SK-N-SH treated with all-trans-retinoic acid at 6 μM for 48 hours (cell line): ENCODE data around the gene FAM174B.

Source experiments
- ATAC-seq: fragments of 200-7000 bp; cut with Tn5 transposase; 3 replicates; pipeline ENCODE4 v1.9.1; 2020; ENCODE audit warnings: mild to moderate bottlenecking, moderate library complexity
- CSDC2 ChIP-seq: fragments of 250-450 bp; sonication (Bioruptor Pico); IDR thresholded peaks from 2 replicates; pipeline ENCODE4 v1.5.0; 2020; ENCODE audit warnings: mild to moderate bottlenecking, moderate library complexity
- PPARA ChIP-seq: fragments of 250-450 bp; sonication (Bioruptor Pico); IDR thresholded peaks from 2 replicates; pipeline ENCODE4 v1.5.0; 2020; ENCODE audit warnings: mild to moderate bottlenecking, borderline replicate concordance
- TCF4 ChIP-seq: fragments of 250-450 bp; sonication (Bioruptor Pico); IDR thresholded peaks from 2 replicates; pipeline ENCODE4 v1.8.0; 2021; ENCODE audit warnings: mild to moderate bottlenecking, moderate library complexity, borderline replicate concordance
- TOX ChIP-seq: fragments of 250-450 bp; sonication (Bioruptor Pico); IDR thresholded peaks from 2 replicates; pipeline ENCODE4 v1.8.0; 2021; ENCODE audit warnings: mild to moderate bottlenecking, moderate library complexity, borderline replicate concordance
- ZC3H10 ChIP-seq: fragments of 250-450 bp; sonication (Bioruptor Pico); IDR thresholded peaks from 2 replicates; pipeline ENCODE4 v1.5.1; 2021; ENCODE audit warnings: mild to moderate bottlenecking, moderate library complexity
- ZFP3 ChIP-seq: fragments of 250-450 bp; sonication (Bioruptor Pico); IDR thresholded peaks from 2 replicates; pipeline ENCODE4 v1.5.0; 2020; ENCODE audit warnings: mild to moderate bottlenecking, moderate library complexity
- ZFP30 ChIP-seq: fragments of 450-650 bp; formaldehyde crosslinking; IDR thresholded peaks from 2 replicates; pipeline ENCODE4 v1.5.0; 2022; ENCODE audit warnings: mild to moderate bottlenecking, moderate library complexity
- ZNF565 ChIP-seq: fragments of 450-650 bp; formaldehyde crosslinking; conservative IDR thresholded peaks from 2 replicates; pipeline ENCODE4 v1.5.0; 2020; ENCODE audit warnings: low read depth, mild to moderate bottlenecking, moderate library complexity
- ZNF70 ChIP-seq: fragments of 450-650 bp; formaldehyde crosslinking; IDR thresholded peaks from 2 replicates; pipeline ENCODE4 v1.5.0; 2020; ENCODE audit warnings: mild to moderate bottlenecking, moderate library complexity
- ZNF8 ChIP-seq: fragments of 450-650 bp; formaldehyde crosslinking; IDR thresholded peaks from 2 replicates; pipeline ENCODE4 v1.5.0; 2020; ENCODE audit warnings: mild to moderate bottlenecking, moderate library complexity
- TF ChIP-seq, protein P1 (sequence below): fragments of 250-450 bp; sonication (Bioruptor Pico); IDR thresholded peaks from 2 replicates; pipeline ENCODE4 v1.5.1; 2021; ENCODE audit warnings: mild to moderate bottlenecking, moderate library complexity
- TF ChIP-seq, protein P2 (sequence below): fragments of 250-450 bp; sonication (Bioruptor Pico); IDR thresholded peaks from 2 replicates; pipeline ENCODE4 v1.5.1; 2020; ENCODE audit warnings: low read depth, mild to moderate bottlenecking, moderate library complexity
- TF ChIP-seq, protein P3 (sequence below): fragments of 250-450 bp; sonication (Bioruptor Pico); IDR thresholded peaks from 2 replicates; pipeline ENCODE4 v1.5.0; 2020; ENCODE audit warnings: mild to moderate bottlenecking, moderate library complexity
- TF ChIP-seq, protein P4 (sequence below): fragments of 250-450 bp; sonication (Bioruptor Pico); IDR thresholded peaks from 2 replicates; pipeline ENCODE4 v1.8.0; 2020; ENCODE audit warnings: mild to moderate bottlenecking, moderate library complexity, borderline replicate concordance
- TF ChIP-seq, protein P5 (sequence below): fragments of 250-450 bp; sonication (Bioruptor Pico); IDR thresholded peaks from 2 replicates; pipeline ENCODE4 v1.8.0; 2021; ENCODE audit warnings: low read depth, mild to moderate bottlenecking, moderate library complexity, borderline replicate concordance

The FAM174B gene

DNA sequence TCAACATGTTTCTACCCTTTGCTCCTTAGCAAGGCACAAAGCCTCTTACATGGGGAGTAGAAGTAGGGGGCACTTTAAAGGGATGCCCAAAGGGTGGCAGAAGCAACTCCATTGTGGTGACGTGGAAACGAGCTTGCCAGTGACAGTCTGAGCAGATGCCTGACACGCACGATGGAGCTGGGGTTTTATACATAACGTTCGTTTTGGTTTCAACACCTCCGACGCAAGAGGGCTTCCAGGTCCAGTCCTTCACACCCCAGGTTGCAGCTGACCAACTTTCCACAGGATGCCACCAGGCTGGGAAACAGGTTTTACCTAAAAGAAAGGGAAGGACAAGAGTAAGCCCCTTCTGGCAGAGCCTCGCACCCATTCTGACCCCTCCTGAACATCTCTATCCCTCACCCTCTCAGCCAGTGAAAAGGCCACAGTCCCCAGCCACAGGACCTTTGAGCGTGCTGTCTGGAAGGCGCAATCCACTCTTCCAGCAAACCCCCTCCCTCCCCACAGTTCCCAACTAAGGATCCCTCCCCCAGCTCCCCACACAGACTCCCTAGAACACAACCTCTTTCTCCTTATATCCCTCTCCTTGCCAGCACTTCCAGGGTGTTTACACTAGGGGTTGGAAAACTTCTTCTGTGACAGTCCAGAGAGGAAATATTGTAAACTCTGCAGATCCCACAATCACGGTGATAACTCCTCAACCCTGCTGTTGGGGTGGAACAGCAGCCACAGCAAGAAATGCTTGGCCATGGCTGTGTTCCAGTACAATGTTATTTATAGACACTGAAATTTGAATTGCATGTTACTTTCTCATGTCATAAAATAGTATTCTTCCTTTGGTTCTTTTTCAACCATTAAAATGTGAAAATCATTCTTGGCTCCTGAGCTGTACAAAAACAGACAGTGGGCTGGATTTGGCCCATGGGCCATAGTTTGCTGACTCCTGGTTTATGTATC is 36.2 kb downstream of the FAM174B start:
- no peak for ATAC-seq
- TF ChIP-seq ZNF565 (no peak), ZNF8 (CRISPR knock-in tag) (no peak), ZFP30 (CRISPR knock-in tag) (no peak), ZFP3 (no peak), TCF4 (CRISPR knock-in tag) (no peak), TOX (no peak), ZC3H10 (CRISPR knock-in tag) (no peak)
- TF ChIP-seq, protein P1, sequence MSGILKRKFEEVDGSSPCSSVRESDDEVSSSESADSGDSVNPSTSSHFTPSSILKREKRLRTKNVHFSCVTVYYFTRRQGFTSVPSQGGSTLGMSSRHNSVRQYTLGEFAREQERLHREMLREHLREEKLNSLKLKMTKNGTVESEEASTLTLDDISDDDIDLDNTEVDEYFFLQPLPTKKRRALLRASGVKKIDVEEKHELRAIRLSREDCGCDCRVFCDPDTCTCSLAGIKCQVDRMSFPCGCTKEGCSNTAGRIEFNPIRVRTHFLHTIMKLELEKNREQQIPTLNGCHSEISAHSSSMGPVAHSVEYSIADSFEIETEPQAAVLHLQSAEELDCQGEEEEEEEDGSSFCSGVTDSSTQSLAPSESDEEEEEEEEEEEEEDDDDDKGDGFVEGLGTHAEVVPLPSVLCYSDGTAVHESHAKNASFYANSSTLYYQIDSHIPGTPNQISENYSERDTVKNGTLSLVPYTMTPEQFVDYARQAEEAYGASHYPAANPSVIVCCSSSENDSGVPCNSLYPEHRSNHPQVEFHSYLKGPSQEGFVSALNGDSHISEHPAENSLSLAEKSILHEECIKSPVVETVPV: no peak
- TF ChIP-seq, protein P2, sequence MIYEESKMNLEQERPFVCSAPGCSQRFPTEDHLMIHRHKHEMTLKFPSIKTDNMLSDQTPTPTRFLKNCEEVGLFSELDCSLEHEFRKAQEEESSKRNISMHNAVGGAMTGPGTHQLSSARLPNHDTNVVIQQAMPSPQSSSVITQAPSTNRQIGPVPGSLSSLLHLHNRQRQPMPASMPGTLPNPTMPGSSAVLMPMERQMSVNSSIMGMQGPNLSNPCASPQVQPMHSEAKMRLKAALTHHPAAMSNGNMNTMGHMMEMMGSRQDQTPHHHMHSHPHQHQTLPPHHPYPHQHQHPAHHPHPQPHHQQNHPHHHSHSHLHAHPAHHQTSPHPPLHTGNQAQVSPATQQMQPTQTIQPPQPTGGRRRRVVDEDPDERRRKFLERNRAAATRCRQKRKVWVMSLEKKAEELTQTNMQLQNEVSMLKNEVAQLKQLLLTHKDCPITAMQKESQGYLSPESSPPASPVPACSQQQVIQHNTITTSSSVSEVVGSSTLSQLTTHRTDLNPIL (CRISPR knock-in tag): no peak
- TF ChIP-seq, protein P3, sequence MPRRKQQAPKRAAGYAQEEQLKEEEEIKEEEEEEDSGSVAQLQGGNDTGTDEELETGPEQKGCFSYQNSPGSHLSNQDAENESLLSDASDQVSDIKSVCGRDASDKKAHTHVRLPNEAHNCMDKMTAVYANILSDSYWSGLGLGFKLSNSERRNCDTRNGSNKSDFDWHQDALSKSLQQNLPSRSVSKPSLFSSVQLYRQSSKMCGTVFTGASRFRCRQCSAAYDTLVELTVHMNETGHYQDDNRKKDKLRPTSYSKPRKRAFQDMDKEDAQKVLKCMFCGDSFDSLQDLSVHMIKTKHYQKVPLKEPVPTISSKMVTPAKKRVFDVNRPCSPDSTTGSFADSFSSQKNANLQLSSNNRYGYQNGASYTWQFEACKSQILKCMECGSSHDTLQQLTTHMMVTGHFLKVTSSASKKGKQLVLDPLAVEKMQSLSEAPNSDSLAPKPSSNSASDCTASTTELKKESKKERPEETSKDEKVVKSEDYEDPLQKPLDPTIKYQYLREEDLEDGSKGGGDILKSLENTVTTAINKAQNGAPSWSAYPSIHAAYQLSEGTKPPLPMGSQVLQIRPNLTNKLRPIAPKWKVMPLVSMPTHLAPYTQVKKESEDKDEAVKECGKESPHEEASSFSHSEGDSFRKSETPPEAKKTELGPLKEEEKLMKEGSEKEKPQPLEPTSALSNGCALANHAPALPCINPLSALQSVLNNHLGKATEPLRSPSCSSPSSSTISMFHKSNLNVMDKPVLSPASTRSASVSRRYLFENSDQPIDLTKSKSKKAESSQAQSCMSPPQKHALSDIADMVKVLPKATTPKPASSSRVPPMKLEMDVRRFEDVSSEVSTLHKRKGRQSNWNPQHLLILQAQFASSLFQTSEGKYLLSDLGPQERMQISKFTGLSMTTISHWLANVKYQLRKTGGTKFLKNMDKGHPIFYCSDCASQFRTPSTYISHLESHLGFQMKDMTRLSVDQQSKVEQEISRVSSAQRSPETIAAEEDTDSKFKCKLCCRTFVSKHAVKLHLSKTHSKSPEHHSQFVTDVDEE (CRISPR knock-in tag): no peak
- TF ChIP-seq, protein P4, sequence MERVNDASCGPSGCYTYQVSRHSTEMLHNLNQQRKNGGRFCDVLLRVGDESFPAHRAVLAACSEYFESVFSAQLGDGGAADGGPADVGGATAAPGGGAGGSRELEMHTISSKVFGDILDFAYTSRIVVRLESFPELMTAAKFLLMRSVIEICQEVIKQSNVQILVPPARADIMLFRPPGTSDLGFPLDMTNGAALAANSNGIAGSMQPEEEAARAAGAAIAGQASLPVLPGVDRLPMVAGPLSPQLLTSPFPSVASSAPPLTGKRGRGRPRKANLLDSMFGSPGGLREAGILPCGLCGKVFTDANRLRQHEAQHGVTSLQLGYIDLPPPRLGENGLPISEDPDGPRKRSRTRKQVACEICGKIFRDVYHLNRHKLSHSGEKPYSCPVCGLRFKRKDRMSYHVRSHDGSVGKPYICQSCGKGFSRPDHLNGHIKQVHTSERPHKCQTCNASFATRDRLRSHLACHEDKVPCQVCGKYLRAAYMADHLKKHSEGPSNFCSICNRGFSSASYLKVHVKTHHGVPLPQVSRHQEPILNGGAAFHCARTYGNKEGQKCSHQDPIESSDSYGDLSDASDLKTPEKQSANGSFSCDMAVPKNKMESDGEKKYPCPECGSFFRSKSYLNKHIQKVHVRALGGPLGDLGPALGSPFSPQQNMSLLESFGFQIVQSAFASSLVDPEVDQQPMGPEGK (CRISPR knock-in tag): no peak
- TF ChIP-seq, protein P5, sequence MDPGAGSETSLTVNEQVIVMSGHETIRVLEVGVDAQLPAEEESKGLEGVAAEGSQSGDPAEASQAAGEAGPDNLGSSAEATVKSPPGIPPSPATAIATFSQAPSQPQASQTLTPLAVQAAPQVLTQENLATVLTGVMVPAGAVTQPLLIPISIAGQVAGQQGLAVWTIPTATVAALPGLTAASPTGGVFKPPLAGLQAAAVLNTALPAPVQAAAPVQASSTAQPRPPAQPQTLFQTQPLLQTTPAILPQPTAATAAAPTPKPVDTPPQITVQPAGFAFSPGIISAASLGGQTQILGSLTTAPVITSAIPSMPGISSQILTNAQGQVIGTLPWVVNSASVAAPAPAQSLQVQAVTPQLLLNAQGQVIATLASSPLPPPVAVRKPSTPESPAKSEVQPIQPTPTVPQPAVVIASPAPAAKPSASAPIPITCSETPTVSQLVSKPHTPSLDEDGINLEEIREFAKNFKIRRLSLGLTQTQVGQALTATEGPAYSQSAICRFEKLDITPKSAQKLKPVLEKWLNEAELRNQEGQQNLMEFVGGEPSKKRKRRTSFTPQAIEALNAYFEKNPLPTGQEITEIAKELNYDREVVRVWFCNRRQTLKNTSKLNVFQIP (CRISPR knock-in tag): no peak

DNA sequence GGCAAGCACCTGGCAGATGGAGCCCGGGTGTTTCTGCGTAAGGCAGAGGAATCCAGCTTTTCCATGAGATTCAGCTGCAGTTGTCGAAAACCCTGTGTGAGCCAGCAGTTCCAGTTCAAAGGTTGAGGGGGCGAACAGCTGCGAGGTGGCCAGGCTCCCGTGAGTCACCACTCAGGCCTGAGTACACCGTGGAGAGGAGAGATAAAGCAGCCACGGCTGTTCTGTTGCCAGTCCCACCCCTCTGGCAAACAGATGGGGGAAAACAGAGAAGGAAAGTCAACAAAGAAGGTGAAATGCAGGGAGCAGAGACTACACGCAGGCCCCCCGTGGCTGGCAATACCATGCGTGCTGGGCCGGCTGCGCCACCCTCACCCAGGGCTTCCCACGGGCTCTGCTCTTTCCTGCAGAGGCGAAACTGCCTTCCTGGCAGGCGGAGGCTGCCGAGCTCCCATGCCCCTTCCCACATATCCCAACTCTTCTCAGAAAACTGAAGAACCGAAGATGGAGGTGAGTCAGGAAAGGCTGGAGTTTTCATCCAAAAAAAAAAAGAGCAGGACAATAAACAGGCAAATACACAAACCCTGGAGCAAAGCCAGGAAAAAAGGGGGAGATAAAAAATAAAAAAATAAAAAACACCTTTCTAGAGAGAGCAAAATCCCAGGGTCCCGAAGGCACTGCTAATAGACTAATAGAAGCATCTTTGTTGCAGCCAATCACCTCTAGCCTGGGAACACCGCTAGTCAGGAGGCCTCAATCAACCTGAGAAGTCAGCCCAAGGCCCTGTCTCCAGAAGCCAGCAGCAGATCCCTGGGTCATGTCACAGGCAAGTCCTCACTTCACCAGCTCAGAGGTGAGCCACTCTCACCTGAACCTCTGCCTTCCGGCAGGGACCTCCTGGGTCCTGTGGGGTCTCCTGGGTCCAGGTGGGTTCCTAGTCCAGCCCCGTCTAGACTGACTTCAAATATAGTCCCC is 37.7 kb downstream of the FAM174B start:
- TF ChIP-seq ZNF70 (CRISPR knock-in tag): no peak
- TF ChIP-seq, protein P3 (CRISPR knock-in tag): peak; percentile 49; the same call in 1 of the 2 replicates
- TF ChIP-seq PPARA (CRISPR knock-in tag): no peak
- no peak for TF ChIP-seq CSDC2 (CRISPR knock-in tag)
- peak; percentile 83; the same call in 1 of the 2 replicates for TF ChIP-seq TCF4 (CRISPR knock-in tag)
- no peak for TF ChIP-seq ZFP30 (CRISPR knock-in tag)
- no peak for ATAC-seq
